ENCODE measurements around the gene CXCL14.

DNA sequence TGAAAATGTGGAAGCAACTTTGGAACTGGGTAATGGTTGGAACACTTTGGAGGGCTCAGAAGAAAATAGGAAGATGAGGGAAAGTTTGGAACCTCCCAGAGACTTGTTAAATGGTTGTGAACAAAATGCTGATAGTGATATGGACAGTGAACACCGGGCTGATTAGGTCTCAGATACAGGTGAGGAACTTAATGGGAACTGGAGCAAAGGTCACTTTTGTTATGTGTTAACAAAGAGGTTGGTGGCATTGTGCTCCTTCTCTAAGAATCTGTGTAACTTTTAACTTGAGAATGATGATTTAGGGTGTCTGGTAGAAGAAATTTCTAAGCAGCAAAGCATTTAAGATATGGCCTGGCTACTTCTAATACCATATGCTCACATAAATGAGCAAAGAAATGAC is 36.4 kb upstream of the CXCL14 start:
- TF ChIP-seq EZH2 (IDR thresholded peaks at IDR 0.05; ENCODE audit: borderline replicate concordance, low read depth, low read length, severe bottlenecking), result no peak
- TF ChIP-seq, protein P1, sequence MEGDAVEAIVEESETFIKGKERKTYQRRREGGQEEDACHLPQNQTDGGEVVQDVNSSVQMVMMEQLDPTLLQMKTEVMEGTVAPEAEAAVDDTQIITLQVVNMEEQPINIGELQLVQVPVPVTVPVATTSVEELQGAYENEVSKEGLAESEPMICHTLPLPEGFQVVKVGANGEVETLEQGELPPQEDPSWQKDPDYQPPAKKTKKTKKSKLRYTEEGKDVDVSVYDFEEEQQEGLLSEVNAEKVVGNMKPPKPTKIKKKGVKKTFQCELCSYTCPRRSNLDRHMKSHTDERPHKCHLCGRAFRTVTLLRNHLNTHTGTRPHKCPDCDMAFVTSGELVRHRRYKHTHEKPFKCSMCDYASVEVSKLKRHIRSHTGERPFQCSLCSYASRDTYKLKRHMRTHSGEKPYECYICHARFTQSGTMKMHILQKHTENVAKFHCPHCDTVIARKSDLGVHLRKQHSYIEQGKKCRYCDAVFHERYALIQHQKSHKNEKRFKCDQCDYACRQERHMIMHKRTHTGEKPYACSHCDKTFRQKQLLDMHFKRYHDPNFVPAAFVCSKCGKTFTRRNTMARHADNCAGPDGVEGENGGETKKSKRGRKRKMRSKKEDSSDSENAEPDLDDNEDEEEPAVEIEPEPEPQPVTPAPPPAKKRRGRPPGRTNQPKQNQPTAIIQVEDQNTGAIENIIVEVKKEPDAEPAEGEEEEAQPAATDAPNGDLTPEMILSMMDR (IDR thresholded peaks at IDR 0.05; ENCODE audit: borderline replicate concordance, extremely low read depth, low read length, poor library complexity, severe bottlenecking), result no peak

Measured in DND-41 (cell line).